Ammon's horn (tissue), 1 donor: ENCODE data around the gene ACTL10.
"Not testable (repeated sequence)": the region's sequence is repeated elsewhere in the genome, so short reads cannot be mapped to it uniquely, and the experiment has no call there.

ENCODE experiments used
- DNase-seq: peaks from one replicate; pipeline ENCODE4 v3.0.0-alpha.2; 2016; ENCODE audit warnings: low spot score

Gene ACTL10

DNA sequence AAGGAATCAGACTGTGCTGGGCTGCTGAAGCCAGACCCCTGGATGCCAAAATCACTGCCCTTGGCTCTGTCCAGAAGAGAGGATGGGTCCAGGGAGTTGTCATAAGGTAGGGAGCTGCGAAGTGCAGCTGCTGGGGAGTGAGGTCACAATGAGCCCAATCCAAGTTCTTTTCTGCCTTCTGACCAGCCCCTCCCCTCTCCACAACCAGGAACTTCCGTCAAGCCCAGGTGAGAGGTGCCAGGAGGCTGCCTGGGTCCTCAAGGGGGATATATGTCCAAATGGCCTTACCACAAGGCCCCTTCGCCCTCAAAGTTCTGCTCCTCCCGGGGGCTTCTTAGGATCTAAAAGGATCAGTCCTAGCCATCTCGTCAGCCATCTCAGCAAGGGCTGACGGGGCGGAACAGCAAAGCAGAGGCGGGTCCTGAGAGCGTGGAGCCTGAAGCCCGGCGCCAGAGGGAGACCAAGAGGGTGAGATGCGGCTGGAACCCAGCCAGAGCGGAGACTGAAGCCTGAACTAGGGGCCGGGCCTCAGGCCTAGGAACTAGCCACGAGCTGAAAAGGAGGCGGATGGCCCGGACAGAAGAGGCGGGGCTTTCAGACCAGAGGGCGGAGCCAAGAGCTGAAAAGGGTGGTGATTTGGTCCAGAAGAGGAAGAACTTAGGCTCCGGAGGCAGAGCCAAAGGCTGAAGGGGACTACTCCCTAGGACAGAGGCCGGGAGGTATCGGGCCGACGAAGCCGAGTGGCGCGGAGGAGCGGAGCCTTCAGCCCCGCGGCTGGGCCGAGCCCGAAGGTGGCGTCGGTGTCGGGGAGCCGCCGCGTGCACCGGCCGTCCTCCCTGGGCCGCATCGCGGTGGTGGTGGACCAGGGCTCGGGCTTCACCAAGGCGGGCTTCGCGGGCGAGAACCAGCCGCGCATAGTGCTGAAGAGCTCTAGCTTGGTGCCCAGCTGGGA lies at the start of gene ACTL10:
TSS of gene ACTL10 (plus strand) at position 651 of the 952 bp plus-strand sequence. CDS start 555 bp downstream, outside the sequence.
- peak; percentile 97 for DNase-seq

DNA sequence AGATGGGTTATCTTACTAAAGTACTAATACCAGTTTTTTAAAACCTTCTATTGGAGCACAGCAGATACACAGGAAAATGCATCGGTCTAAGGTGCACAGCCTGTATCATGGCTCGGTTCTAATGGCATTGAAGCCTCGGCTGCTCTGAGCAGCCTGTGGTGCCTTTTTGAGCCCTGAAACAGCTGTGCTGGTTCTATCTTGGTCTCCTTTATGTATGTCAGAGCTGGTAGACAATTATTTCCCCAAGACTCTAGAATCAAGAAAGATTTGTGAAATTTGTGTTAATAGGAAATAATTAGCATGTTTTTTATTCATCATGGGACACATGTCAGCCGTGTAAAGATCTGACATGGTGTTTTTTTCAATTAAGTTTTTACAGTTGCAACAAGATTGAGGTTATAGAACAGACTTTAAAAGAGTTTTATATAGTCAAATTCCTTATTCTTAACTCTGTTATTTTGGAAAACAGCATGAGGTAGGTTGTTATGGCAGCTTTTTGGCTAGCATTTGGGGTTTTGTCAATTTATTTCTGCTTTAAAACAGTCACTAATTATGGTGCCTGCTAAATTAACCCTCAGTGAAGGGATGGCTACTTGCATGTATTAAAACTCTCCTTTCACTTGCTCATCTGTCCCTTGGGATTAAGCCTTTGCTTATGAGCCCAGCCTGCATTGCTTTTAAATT lies 44.9 kb upstream of the ACTL10 start:
- no peak for DNase-seq

DNA sequence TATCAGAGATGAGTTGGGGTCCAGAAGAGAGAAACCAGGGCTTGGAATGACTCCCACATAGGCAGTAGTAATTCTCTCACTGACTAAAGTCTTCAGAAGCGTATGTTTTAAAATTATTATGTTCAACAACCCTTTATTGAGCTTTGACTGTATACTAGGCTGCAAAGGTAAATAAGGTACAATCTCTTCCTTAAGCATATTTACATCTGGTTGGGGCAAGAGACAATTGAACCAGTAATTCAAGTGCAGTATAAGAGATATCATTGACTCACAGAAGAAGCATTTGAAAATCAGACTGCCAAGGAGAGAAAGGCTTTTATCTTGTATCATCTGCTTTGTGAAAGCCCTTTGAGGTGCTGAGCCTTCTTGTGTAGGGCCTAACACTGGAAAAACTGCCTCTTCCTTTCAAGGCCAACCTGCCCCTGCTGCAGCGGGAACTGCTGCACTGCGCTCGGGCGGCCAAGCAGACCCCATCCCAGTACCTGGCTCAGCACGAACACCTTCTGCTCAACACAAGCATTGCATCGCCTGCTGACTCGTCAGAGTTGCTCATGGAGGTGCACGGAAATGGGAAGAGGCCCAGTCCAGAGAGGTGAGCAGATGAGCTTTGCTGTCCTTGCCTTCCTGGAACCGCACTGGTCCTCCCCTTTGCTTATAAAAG lies 43.9 kb upstream of the ACTL10 start:
- no peak for DNase-seq

DNA sequence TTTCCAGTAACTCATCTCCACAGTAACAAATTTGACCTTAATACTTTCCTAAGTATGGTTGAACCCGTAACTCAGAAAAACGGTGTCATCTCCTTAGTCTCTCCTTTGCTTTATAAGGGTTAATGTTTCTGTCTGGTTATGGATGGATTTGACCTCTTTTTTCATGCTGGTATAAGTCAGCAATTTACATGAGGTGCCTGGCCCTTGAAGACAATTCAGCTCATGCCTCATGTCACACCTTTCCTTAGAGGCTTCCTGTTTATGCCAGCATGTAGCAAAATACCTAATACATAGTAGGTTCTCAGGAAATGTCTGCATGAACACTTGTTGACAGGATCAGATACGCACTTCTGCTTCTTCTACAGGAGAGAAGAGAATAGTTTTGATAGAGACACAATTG lies 42.3 kb upstream of the ACTL10 start:
- DNase-seq: no peak

DNA sequence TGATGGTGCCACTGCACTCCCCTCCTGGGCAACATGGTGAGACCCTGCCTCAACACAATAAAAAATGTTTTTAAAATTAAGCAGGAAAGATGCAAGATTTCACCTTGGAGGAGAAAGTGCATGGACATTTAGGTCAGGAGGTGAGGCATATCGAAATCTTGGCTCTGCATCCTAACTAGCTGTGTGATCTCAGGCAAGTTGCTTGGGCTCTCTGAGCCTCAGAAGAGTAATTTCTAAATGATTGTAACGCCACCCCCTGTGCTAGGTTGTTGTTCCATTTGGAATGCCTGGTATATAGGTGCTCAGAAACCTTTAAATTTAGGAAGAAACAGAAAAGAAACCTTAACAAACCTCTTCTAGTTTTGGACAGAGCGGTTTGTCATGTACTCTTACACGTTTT lies 40.6 kb upstream of the ACTL10 start:
- no peak for DNase-seq

DNA sequence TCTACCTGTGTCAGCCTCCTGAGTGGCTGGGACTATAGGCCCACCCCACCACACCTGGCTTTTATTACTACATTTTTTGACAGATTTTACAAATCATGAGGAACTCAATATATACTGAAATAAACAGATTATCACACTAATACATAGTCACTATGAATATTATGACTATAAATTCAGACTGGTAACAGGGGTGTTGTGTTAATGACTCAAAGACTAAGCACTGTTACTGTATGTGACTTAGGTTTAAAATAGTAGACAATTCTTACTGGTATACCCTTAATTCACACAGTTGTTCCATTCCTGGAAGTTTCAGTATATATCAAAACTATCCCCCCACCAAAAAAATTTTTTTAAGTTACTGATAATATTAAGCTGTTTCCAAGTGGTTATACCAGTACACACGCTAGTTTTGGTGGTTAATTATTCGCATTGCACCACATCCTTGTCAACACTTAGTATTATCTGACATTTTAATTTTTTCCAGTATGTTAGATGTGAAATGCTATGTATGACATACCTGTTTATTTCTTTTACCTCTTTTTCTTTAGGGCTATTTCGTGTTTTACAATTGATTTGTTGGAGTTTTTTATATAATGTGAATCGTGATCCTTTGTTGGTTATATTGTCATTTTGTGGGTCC lies 39.0 kb upstream of the ACTL10 start:
- DNase-seq: no peak

DNA sequence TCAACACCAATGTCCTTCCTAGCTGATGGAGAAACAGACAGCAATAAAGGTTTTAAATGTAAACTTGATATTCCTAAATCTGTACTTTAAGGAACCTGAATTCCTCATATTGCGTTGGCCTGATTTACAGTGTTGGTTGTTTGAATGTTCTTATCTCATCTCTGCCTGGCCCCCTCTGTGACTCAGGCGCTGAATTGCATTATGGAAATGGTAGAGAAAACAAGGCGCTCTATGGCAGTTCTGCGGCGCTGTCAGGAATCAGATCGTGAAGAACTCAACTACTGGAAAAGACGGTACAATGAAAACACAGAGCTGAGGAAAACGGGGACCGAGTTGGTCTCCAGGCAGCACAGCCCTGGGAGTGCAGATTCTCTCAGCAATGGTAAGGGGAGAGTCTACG lies 37.2 kb upstream of the ACTL10 start:
- no peak for DNase-seq

DNA sequence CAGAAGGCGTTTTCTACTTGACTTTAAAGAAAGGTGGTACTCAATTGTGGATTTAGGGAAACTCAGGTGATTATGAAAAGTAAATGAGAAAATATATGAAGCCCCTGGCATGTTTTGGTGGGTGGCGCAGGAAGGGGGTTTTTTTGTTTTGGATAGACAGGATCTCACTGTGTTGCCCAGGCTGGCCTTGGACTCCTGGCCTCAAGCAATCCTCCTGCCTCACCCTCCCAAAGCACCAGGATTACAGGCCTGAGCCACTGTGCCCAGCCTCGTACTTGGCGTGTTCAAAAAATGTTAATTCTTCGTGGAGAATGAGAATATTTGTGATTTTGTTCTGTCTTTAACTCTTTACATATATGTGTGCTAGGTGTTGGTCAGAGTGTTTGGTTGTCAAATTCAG lies 36.8 kb upstream of the ACTL10 start:
- no peak for DNase-seq

DNA sequence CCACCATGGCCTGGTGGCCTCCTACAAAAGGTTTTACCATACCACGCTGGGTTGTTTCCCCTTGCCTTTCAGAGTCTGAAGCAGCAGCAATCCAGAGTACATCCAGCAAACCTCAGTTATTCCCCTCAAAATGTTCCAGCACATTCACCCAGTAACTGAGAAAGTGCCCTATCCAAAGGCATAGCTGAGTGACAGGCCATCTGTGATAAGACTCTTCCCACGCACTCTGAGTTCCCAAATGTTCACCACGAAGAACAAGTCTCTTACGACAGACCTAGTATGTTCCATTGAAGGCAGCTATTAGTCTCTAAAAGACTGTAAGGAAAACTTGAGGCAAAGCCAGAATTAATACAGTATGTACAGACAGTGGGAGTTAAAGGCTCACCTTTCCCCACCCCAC lies 36.2 kb upstream of the ACTL10 start:
- peak; percentile 64 for DNase-seq

DNA sequence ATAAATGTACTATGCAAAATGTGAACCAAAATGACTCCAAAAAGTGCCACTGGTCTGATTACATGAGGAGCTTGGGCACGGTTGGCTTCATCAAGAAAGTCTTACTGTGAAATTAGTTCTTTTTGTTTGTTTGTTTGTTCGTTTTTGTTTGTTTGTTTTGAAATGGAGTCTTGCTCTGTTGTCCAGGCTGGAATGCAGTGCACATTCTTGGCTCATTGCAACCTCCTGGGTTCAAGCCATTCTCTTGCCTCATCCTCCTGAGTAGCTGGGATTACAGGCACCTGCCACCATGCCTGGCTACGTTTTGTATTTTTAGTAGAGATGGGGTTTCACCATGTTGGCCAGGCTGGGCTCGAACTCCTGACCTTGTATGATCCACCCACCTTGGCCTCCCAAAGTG lies 34.8 kb upstream of the ACTL10 start:
- not testable (repeated sequence) for DNase-seq

DNA sequence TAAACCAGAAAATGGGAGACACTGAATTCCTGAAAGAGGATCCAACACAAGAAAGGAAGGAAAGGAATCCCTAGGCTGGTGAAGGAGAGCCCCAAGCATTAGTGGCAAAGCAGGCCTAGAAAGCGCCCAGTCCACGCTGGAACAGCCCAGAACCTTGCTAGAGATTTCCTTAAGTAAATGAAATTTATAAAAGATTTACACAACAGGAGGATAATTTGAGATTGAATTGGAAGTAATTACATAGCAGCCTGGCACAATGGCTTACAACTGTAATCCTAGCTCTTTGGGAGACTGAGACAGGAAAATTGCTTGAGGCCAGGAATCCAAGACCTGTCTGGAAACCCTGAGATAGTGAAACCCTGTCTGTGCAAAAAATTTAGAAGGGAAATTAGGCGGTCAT lies 31.4 kb upstream of the ACTL10 start:
- DNase-seq: no peak

DNA sequence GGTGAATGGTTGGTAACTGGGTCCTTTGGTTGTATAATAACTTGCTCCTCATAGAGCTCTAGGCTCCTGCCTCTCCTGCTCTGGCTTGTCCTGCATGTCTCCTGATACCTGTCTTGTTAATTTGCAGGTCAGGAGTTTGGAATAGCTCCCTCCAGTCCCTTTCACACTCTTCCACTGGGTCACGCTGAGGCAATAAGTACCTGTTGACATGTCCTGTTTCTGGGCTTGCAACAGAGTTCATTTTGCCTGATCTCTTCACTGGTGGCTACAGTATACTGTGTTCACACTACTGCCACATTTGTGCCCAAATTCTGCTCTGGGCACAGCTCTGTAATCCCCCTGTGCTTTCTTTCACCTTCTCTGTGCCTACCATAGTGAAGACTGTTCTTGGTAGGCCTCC lies 30.0 kb upstream of the ACTL10 start:
- DNase-seq: no peak

DNA sequence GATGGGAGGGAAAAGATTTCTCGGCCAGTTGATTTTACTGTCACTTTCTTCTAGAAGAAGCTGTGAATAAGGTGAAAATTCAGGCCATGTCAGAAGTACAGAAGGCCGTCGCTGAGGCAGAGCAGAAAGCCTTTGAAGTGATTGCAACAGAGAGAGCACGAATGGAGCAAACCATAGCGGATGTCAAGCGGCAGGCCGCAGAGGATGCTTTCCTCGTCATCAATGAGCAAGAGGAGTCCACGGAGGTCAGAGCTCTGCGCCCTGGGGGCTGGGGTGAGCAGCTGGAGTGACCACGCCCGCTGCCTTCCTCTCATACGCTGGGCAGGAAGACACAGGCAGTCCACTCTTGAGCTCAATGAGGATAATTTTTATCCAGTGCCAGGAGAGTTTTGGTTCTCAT lies 26.5 kb upstream of the ACTL10 start:
- DNase-seq: no peak

DNA sequence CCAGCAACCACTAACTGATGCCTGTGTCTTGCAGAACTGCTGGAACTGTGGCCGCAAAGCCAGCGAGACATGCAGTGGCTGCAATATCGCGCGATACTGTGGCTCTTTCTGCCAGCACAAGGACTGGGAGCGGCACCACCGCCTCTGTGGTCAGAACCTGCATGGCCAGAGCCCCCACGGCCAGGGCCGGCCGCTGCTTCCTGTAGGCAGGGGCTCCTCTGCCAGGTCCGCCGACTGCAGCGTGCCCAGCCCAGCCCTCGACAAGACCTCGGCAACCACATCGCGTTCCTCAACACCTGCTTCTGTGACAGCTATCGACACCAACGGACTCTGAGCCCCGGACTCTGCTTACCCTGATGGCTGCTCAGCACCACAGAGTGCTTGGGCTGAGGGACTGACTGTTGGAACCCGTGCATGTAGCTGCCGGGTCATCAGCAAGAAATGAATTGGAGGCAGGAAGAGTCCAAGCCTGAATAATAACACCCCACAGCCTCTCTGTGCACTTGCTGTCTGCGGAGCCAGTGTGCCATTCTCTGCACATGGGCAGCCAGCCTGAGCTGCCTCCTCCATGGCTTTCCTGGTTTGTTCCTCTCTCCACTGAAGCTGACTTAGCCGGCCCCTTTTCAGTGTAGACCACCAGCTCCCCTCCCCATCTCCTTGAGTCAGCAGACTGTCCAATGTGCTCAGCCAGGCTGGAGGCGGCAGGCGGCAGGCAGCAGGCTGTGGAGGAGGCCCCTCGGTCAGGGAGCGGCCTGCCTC lies 22.3 kb upstream of the ACTL10 start:
- no peak for DNase-seq

DNA sequence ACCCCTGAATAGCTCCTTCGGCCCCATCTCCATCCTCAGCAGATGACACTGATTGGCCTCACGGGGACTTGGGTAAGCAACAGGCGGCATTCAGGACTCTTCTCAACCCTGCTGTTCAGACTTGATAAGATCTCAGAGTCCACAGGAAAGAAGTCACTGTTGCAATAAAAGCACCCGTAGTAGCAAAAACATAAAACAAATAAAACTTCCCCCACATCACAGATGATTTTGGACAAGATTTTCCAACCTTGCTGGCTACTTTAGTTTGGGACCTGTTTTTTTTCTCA lies 21.7 kb upstream of the ACTL10 start:
- no peak for DNase-seq

DNA sequence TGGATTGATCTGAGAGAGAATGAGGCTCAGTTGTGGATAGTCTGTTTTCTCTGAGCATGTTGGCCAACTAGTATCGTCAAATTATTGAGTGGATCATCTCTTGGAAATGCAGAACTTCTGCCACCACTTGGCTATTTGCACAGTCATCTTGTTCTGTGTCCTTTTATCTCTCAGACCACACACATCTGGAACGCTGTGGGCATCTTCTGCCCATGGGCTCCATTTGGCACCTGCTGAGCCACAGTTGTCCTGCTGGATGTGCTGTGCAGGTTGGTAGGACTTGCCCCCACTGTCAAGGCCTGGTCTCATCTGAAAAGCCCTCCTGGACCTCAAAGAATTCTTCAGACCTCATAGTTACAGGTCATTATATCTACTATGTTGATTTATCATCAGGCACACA lies 21.3 kb upstream of the ACTL10 start:
- no peak for DNase-seq

DNA sequence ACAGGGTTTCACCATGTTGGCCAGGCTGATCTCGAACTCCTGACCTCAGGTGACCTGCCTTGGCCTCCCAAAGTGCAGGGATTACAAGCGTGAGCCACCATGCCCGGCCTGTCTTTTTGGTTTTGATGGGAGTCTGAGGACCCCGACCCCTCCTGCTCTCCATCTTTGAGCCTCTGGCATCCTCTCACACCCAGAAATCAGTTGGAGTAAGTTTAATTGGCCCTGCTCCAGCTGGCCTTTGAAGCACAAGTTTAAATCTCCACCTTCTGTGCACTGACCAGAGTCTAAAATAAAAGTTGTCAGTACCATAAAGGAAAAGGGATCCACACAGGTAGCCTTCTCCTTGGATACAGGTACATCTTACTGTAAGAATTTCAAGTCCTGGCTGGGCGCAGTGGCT lies 20.6 kb upstream of the ACTL10 start:
- DNase-seq: no peak

DNA sequence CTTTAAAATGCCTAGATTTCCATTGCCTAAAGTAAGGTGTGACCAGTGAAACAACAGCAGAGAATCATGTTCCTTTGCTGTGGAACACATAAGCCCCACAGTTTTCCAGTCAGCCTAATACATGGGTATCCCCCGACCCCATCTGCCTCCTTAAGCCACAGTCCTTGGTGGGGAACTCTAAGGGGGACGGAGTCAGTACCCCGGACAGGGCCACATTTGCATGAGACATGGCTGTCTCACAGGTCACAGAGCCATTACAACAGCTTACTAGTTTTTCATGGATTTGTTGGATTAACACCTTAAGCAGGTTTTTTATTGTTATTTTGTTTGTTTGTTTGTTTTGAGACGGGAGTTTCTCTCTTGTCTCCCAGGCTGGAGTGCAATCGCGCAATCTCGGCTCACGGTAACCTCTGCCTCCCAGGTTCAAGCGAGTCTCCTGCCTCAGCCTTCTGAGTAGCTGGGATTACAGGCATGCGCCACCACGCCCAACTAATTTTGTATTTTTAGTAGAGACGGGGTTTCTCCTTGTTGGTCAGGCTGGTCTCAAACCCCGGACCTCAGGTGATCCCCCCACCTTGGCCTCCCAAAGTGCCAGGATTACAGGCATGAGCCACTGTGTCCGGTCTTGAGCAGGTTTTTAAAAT lies 19.7 kb upstream of the ACTL10 start:
- DNase-seq: not testable (repeated sequence)

DNA sequence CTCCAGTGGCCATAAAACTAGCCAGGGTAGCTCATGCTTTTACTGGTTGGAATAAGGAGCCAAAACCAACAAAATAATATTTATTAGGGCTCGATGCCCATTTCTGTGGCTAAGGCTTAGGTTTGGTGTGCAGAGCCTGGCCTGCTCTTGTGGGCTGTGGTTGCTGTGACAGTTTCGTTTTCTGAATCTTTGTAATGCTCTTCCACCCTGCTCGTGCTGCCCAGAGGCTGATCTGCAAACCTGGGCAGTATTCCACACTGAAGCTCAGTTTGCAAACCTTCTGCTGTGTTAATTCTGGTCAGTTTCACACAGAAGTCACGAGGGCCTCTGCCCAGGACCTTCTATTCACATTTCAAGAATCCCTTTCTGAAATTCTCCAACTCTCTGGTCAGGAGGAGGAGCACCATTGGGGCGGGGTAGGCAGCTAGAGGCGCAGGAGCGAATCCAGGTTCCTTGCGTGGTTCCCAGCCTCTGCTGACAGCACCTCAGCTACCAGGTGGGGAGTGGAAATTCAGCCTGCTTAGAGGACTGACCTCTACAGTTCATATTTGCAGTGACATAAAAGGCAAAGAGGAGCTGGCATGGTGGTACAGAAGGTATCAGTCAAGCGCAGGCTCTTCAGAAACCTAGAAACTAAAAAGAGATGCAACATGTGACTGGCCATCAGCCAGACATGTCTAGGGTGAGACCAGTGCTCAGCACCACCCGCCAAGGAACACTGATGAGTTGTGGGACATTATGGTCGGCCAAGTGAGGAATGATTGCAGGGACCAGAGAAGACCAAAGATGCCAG lies 18.9 kb upstream of the ACTL10 start:
- DNase-seq: no peak

DNA sequence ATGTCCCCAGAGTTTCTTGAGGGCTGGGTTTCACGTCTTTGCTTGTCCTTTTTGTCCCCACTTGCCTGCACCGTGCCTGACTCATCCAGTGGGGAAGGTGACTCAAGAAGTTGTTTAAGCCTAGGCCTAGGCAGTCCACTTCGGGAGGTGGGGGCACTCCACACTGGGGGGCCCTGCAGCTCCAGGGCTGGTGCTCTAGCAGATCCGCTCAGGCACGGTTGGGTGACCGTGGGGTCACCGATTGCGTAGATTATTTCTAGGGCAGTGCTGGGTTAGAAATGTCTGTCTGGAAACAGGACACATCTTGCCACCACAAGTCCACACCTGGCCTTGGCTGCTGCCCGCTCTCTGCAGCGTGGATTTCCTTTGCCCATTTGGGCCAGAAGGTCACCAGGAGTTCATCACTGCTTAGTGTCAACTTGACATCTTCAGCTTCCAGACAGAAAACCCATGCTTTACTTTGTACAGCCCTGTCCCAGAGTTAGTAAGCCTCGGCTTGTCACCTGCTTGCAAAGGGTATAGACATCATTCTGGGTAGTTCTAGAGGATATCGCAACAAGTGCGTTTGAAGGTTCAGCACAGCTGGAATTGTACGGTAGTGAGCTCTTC lies 18.2 kb upstream of the ACTL10 start:
- DNase-seq: no peak
